Prostate gland (tissue), 1 donor: ENCODE results near the gene CRACR2A.

Source experiments
- POLR2A ChIP-seq: fragments of 450-650 bp; IDR thresholded peaks from one replicate; pipeline ENCODE4 v1.6.1; 2016; ENCODE audit warnings: antibody characterized with exemption, mild to moderate bottlenecking
- POLR2AphosphoS5 ChIP-seq: sonication (generic); formaldehyde crosslinking; IDR thresholded peaks from one replicate; pipeline ENCODE4 v1.6.1; 2017; ENCODE audit warnings: antibody characterized with exemption

DNA sequence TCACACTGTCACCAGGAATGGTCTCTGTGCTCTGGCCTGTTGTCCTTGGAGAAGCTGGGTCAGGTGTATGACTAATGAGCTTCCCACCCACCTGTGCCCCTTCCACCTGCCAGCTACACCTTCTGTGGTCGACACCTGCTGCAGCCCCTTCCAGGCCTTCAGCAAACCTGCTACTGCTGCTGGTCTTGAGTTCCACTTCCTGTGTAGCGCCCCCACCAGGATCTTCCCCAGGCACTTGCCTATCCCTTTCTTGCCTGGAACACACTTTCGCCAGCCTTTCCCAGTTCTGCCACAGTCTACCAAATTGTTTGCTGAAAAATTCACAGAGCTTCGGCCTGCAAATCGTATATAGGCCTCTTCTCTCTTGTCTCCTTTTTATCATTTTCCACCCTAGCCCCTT, 75.3 kb downstream of the CRACR2A start:
- TF ChIP-seq POLR2A (no peak), POLR2AphosphoS5 (no peak)
